ENCODE measurements around the gene METTL25B. TPM values are rescaled to one million over a fixed set of nuclear protein-coding genes. Genes with fewer than 3 reads are reported as not detected.

The METTL25B gene
- total RNA-seq, 2 donors from 2014 or later, result 33.0 to 37.4 TPM

- H3K27me3 Mint-ChIP-seq, result no peaks in the 10 kb centered on the region
- peaks cover 29% of the 10 kb centered on the region for H3K36me3 Mint-ChIP-seq
- no peak overlapping the region for H3K27ac Mint-ChIP-seq
- peaks cover 28 to 39% of the 10 kb centered on the region in 2 donors for H3K4me1 Mint-ChIP-seq (ENCODE audit: low read depth in 2 of 2)
- peak; percentile 87 for DNase-seq (ENCODE audit: low spot score)
- peak; percentile 45 to 54 for ATAC-seq
- no peak overlapping the region for H3K4me3 Mint-ChIP-seq
- H3K9me3 Mint-ChIP-seq, result no peaks in the 10 kb centered on the region
Observed at GRCh38 chr1:156725683-156726280, 2.5 kb upstream of the METTL25B start.

DNA sequence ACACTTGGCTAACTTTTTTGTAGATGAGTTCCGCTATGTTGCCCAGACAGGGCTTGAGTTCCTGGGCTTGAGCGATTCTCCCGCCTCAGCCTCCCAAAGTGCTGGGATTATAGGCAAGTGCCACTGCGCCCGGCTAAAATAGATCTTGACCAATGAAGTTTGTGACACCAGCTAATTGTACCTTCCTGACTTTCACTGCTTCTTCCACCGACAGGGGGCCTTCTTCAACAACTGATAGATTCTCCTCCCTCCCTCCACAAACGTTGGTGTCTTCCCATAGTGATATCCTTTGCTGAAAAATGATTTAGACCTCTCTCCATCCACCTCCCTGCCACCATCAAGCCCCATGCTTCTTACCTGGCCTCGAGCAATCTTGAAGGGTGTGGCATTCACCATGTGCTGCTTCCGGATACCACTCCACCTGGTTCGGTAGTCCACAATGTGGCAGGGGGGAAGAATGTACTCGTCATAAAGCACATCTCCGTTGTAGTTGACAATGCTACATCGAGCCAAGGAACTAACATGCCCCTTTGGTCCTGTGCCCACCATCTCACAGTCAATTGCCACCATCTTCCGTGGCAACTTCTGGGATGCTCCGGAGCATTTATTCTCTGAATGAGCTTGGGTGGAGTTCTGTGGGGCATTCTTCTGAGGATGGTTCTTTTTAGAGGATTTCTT lies 1.6 kb upstream of the METTL25B start:
- H3K9me3 Mint-ChIP-seq, result no peaks in the 10 kb centered on the region
- DNase-seq (ENCODE audit: low spot score), result no peak
- ATAC-seq, result no peak
- no peak overlapping the region for H3K4me3 Mint-ChIP-seq
- H3K36me3 Mint-ChIP-seq, result peaks cover 25% of the 10 kb centered on the region
- H3K4me1 Mint-ChIP-seq (ENCODE audit: low read depth in 2 of 2), result peaks cover 23 to 32% of the 10 kb centered on the region in 2 donors
- H3K27ac Mint-ChIP-seq, result no peak overlapping the region
- no peaks in the 10 kb centered on the region for H3K27me3 Mint-ChIP-seq

DNA sequence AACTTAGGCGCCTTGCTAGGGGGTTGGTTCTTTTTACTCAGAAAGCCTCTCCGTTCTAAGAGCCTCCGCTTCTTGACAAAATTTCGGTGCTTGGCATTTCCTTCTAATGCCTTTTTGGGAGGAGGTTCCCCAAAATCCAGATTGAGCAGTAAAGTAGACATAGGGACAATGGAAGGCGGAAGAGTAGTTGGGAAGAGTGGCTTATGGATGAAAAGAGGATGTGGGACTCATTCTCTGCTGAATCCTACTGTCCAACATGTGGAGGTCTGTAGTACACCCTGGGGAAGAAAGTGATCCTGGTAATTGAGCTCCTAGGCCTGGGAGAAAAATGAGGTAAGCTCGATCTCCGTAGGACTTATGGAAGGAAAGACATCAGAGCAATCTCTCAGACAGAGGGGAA lies 777 bp upstream of the METTL25B start:
- H3K4me1 Mint-ChIP-seq (ENCODE audit: low read depth in 2 of 2), result peaks cover 23 to 31% of the 10 kb centered on the region in 2 donors
- H3K4me3 Mint-ChIP-seq, result no peak overlapping the region
- H3K27me3 Mint-ChIP-seq, result no peaks in the 10 kb centered on the region
- no peak overlapping the region for H3K27ac Mint-ChIP-seq
- DNase-seq (ENCODE audit: low spot score), result no peak
- no peaks in the 10 kb centered on the region for H3K9me3 Mint-ChIP-seq
- peaks cover 25% of the 10 kb centered on the region for H3K36me3 Mint-ChIP-seq
- ATAC-seq, result no peak

DNA sequence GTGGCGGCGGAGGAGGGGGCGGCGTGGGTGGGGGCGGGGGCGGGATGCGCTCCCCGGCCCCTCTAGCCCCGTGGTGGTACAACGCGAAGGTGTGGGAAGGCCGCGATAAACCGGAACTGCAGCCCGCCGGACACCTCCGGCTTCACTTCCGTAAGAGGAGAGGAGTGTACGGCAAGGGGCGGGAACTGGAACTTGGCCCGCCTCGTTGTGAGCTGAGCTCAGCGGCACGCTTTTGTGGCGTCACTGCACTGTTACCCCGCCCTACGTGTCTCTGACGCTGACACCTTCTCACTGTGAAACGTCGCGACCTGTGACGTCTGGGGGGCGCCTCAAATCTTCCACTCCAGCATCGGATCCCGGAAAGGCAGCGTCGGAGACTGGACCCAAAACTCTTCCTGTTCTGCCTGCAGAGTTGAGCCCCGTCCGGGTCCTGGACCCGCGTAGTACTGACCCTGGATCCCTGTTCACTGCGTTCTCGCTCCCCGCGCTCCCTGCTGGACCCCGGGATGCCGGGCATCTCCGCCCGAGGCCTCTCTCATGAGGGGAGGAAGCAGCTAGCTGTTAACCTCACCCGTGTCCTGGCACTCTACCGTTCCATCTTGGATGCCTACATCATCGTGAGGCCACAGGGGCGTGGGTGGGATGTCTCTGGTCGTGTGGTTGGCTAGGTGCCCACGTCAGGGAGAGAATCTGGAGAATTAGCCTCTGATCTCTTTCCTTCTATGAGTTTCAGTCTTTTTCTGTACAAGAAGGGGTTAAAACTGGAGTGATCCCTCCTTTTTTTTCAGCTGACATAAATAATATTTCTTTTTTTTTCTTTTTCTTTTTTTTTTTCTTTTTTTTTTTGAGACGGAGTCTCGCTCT lies 562 bp downstream of the METTL25B start, which contains the start of gene ISG20L2:
TSS of gene ISG20L2 (minus strand) at position 168 of the 864 bp plus-strand sequence. CDS start 1,114 bp downstream, outside the sequence.
- Mint-ChIP-seq H3K36me3 (peaks cover 18% of the 10 kb centered on the region), H3K4me1 (ENCODE audit: low read depth in 2 of 2) (peaks cover 15 to 24% of the 10 kb centered on the region in 2 donors), H3K9me3 (no peaks in the 10 kb centered on the region), H3K27me3 (no peaks in the 10 kb centered on the region), H3K27ac (no peak within 1 kb of the TSS), H3K4me3 (no peak within 1 kb of the TSS)
- ATAC-seq (peak; percentile 97), DNase-seq (ENCODE audit: low spot score) (peak; percentile 98)

- H3K4me3 Mint-ChIP-seq, result no peak overlapping the region
- no peak overlapping the region for H3K27ac Mint-ChIP-seq
- peaks cover 6% of the 10 kb centered on the region for H3K36me3 Mint-ChIP-seq
- ATAC-seq, result no peak
- no peaks in the 10 kb centered on the region for H3K27me3 Mint-ChIP-seq
- no peak for DNase-seq (ENCODE audit: low spot score)
- H3K4me1 Mint-ChIP-seq (ENCODE audit: low read depth in 2 of 2), result peaks cover 12 to 15% of the 10 kb centered on the region in 2 donors
- H3K9me3 Mint-ChIP-seq, result no peaks in the 10 kb centered on the region
Observed at GRCh38 chr1:156733989-156734584, 5.8 kb downstream of the METTL25B start.

- ATAC-seq (no peak), DNase-seq (ENCODE audit: low spot score) (no peak)
- H3K4me3 Mint-ChIP-seq, result peak overlapping the region; percentile 67
- peaks cover 22 to 26% of the 10 kb centered on the region in 2 donors for H3K4me1 Mint-ChIP-seq (ENCODE audit: low read depth in 2 of 2)
- H3K36me3 Mint-ChIP-seq, result peaks cover 14% of the 10 kb centered on the region
- H3K27me3 Mint-ChIP-seq, result no peaks in the 10 kb centered on the region
- peak overlapping the region; percentile 31 to 40 for H3K27ac Mint-ChIP-seq
- H3K9me3 Mint-ChIP-seq, result no peaks in the 10 kb centered on the region
Observed at GRCh38 chr1:156738407-156738806, 10.1 kb downstream of the METTL25B start.

GRCh38 chr1:156738916-156739315 lies 10.6 kb downstream of the METTL25B start:
- no peak for ATAC-seq
- Mint-ChIP-seq H3K27me3 (no peaks in the 10 kb centered on the region), H3K27ac (peak overlapping the region; percentile 31 to 40), H3K4me3 (peak overlapping the region; percentile 67), H3K36me3 (peaks cover 14% of the 10 kb centered on the region), H3K9me3 (no peaks in the 10 kb centered on the region), H3K4me1 (ENCODE audit: low read depth in 2 of 2) (peaks cover 22 to 29% of the 10 kb centered on the region in 2 donors)
- no peak for DNase-seq (ENCODE audit: low spot score)

GRCh38 chr1:156740237-156740740 lies 12.0 kb downstream of the METTL25B start:
- Mint-ChIP-seq H3K36me3 (peaks cover 14% of the 10 kb centered on the region), H3K27ac (peak overlapping the region; percentile 97 to 100), H3K9me3 (no peaks in the 10 kb centered on the region), H3K4me1 (ENCODE audit: low read depth in 2 of 2) (peaks cover 25 to 33% of the 10 kb centered on the region in 2 donors), H3K27me3 (no peaks in the 10 kb centered on the region), H3K4me3 (peak overlapping the region; percentile 97)
- DNase-seq (ENCODE audit: low spot score) (no peak), ATAC-seq (peak in 1 of 2 donors; percentile 0)

GRCh38 chr1:156740741-156741480 lies 12.6 kb downstream of the METTL25B start, which contains the start of gene MRPL24:
TSS of gene MRPL24 (minus strand) at chr1:156741088. CDS start at chr1:156738704, 2,384 bp downstream.
- H3K9me3 Mint-ChIP-seq, result no peaks in the 10 kb centered on the region
- H3K27ac Mint-ChIP-seq, result peak within 1 kb of the TSS; percentile 97 to 100
- H3K27me3 Mint-ChIP-seq, result no peaks in the 10 kb centered on the region
- H3K36me3 Mint-ChIP-seq, result peaks cover 14% of the 10 kb centered on the region
- peaks cover 31 to 40% of the 10 kb centered on the region in 2 donors for H3K4me1 Mint-ChIP-seq (ENCODE audit: low read depth in 2 of 2)
- ATAC-seq (peak; percentile 92 to 95), DNase-seq (ENCODE audit: low spot score) (peak; percentile 99)
- peak within 1 kb of the TSS; percentile 97 for H3K4me3 Mint-ChIP-seq

DNA sequence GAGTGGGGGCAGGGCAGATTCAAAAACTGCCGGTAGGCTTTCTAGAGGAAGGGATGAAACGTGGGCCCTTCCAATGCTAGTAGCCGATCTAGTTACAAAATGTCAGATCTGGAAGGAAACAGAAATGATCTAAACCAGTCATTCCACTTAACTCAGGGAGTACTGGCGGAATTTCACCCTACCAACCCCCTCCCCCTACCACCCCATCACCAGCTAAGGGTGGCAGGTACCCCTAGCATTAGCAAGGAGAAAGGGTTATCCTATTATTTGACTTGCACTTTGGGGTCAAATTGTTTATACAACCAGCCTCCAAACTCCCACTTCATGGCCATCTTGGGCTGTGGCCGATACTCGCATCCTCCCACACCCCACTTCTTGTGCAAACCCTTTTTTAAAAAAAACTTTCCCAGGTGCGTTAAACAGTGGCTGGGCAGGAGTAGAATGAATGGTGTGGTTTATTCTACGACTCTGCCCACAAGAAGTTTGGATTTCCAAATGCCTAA lies 13.3 kb downstream of the METTL25B start:
- Mint-ChIP-seq H3K9me3 (no peaks in the 10 kb centered on the region), H3K27ac (peak overlapping the region; percentile 97 to 100), H3K4me3 (peak overlapping the region; percentile 97), H3K36me3 (peaks cover 14% of the 10 kb centered on the region), H3K4me1 (ENCODE audit: low read depth in 2 of 2) (peaks cover 37 to 46% of the 10 kb centered on the region in 2 donors), H3K27me3 (no peaks in the 10 kb centered on the region)
- ATAC-seq (no peak), DNase-seq (ENCODE audit: low spot score) (no peak)

GRCh38 chr1:156742017-156742416 lies 13.7 kb downstream of the METTL25B start:
- DNase-seq (ENCODE audit: low spot score), result no peak
- H3K9me3 Mint-ChIP-seq, result no peaks in the 10 kb centered on the region
- H3K27ac Mint-ChIP-seq, result peak overlapping the region; percentile 97 to 100
- peaks cover 14% of the 10 kb centered on the region for H3K36me3 Mint-ChIP-seq
- peaks cover 41 to 50% of the 10 kb centered on the region in 2 donors for H3K4me1 Mint-ChIP-seq (ENCODE audit: low read depth in 2 of 2)
- ATAC-seq, result no peak
- H3K4me3 Mint-ChIP-seq, result peak overlapping the region; percentile 97
- H3K27me3 Mint-ChIP-seq, result no peaks in the 10 kb centered on the region

GRCh38 chr1:156742801-156743200 lies 14.5 kb downstream of the METTL25B start:
- Mint-ChIP-seq H3K4me3 (no peak overlapping the region), H3K9me3 (no peaks in the 10 kb centered on the region), H3K4me1 (ENCODE audit: low read depth in 2 of 2) (peaks cover 47 to 52% of the 10 kb centered on the region in 2 donors), H3K36me3 (peaks cover 14% of the 10 kb centered on the region), H3K27me3 (no peaks in the 10 kb centered on the region), H3K27ac (peak overlapping the region; percentile 97 to 100)
- DNase-seq (ENCODE audit: low spot score) (no peak), ATAC-seq (no peak)

Data from natural killer cell treated with Interleukin-12 subunit alpha and Interleukin-12 subunit beta and Interleukin-15 and Interleukin-18, amount 100 ng/mL, for 72 hours (primary cell).